Measurements from ENCODE around the gene SPINK7. TPM values are rescaled to one million over a fixed set of nuclear protein-coding genes. Genes with fewer than 3 reads are reported as not detected.

Gene SPINK7
- total and polyA plus RNA-seq, 2 of the 4 experiments (the other 2 are of a cell fraction) = not detected

- H4K91ac ChIP-seq (ENCODE audit: insufficient read depth, low read depth, low read length) = no peak within 1 kb of the TSS
- H3K4me1 ChIP-seq (ENCODE audit: control insufficient read depth, insufficient read depth, low read length) = no peaks in the 10 kb centered on the region
- no peaks in the 10 kb centered on the region for H3K9me1 ChIP-seq (ENCODE audit: insufficient read depth, low read length)
- no peak within 1 kb of the TSS for H2BK5ac ChIP-seq (ENCODE audit: low read depth, low read length, poor library complexity, severe bottlenecking)
- DNase-seq (peak; percentile 64), ATAC-seq (ENCODE audit: low read depth) (peak; percentile 71)
- H3K14ac ChIP-seq (replicated peaks; ENCODE audit: low read depth, low read length) = no peak within 1 kb of the TSS
- no peak within 1 kb of the TSS for H4K5ac ChIP-seq (ENCODE audit: low read depth, low read length)
- H4K8ac ChIP-seq (ENCODE audit: low read depth in 2 of 2, low read length in 2 of 2) = no peak within 1 kb of the TSS
- ChIA-PET POLR2A (ENCODE audit: unreplicated experiment) (no interaction called here), CTCF (no interaction called here)
- H4K20me1 ChIP-seq (ENCODE audit: insufficient read depth, low read length) = no peaks in the 10 kb centered on the region
- H2AK9ac ChIP-seq (replicated peaks; ENCODE audit: low read depth, low read length, poor library complexity) = no peak within 1 kb of the TSS
- no peak within 1 kb of the TSS for H3K4ac ChIP-seq (ENCODE audit: low read depth, low read length)
- no peak within 1 kb of the TSS for H2BK15ac ChIP-seq (ENCODE audit: low read depth, low read length)
- no peak within 1 kb of the TSS for H2BK120ac ChIP-seq (ENCODE audit: low read depth, low read length)
- H3K27ac ChIP-seq (ENCODE audit: insufficient read depth, low read length) = no peak within 1 kb of the TSS
- H3K9me3 ChIP-seq (ENCODE audit: control insufficient read depth, insufficient read depth, low read length) = no peaks in the 10 kb centered on the region
- no peak within 1 kb of the TSS for H3K4me3 ChIP-seq (ENCODE audit: insufficient read depth, low read depth, low read length)
- no peaks in the 10 kb centered on the region for H3K79me1 ChIP-seq (ENCODE audit: low read depth in 1 of 2, low read length in 2 of 2)
- in situ Hi-C loops (cut with MboI; ENCODE audit: low sequenced_read_pairs) = no loop called here
- no peak within 1 kb of the TSS for H2AK5ac ChIP-seq (ENCODE audit: low read depth, low read length)
- BruUV-seq (replicated peaks) = no TSS peak
- H3K36me3 ChIP-seq (ENCODE audit: control insufficient read depth, insufficient read depth, low read length) = no peaks in the 10 kb centered on the region
- peak within 1 kb of the TSS; percentile 51 for H2AFZ ChIP-seq (replicated peaks; ENCODE audit: low read length, poor library complexity)
- dilution Hi-C loops (cut with HindIII; ENCODE audit: low sequenced_read_pairs, unreplicated experiment) = no loop called here
- no peaks in the 10 kb centered on the region for H3K27me3 ChIP-seq (ENCODE audit: control insufficient read depth, insufficient read depth, low read length)
- WGBS, 2 experiments (ENCODE audit: extremely low coverage in 2 of 2, insufficient read length in 1 of 2) = no CpG with 5 or more reads among the region's 4 CpGs
- H2BK20ac ChIP-seq (ENCODE audit: low read depth, low read length) = no peak within 1 kb of the TSS
- H3K23ac ChIP-seq (ENCODE audit: low read depth, low read length) = no peak within 1 kb of the TSS
- no peak within 1 kb of the TSS for H3K4me2 ChIP-seq (ENCODE audit: low read depth, low read length)
- no peak within 1 kb of the TSS for H3K56ac ChIP-seq (ENCODE audit: extremely low read depth, insufficient read depth, low read length)
- TF ChIP-seq MAZ (IDR thresholded peaks at IDR 0.05; ENCODE audit: borderline replicate concordance, low read depth, low read length) (no peak), POLR2A (IDR thresholded peaks at IDR 0.05; ENCODE audit: low read depth, low read length) (no peak), CHD1 (IDR thresholded peaks at IDR 0.05; ENCODE audit: low read depth, low read length) (no peak), MAFK (IDR thresholded peaks at IDR 0.05; ENCODE audit: low read depth, low read length) (no peak), RAD21 (IDR thresholded peaks at IDR 0.05; ENCODE audit: low read length) (no peak), FOS (IDR thresholded peaks at IDR 0.05; ENCODE audit: low read depth, low read length) (no peak), RFX5 (IDR thresholded peaks at IDR 0.05; ENCODE audit: low read depth, low read length) (no peak), NFE2L2 (IDR thresholded peaks at IDR 0.05; ENCODE audit: low read depth, low read length) (no peak), RCOR1 (IDR thresholded peaks at IDR 0.05; ENCODE audit: insufficient replicate concordance, low read length) (no peak)
- TF ChIP-seq, protein P1, sequence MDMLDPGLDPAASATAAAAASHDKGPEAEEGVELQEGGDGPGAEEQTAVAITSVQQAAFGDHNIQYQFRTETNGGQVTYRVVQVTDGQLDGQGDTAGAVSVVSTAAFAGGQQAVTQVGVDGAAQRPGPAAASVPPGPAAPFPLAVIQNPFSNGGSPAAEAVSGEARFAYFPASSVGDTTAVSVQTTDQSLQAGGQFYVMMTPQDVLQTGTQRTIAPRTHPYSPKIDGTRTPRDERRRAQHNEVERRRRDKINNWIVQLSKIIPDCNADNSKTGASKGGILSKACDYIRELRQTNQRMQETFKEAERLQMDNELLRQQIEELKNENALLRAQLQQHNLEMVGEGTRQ (IDR thresholded peaks at IDR 0.05; ENCODE audit: low read depth, low read length) = no peak
- TF ChIP-seq, protein P2, sequence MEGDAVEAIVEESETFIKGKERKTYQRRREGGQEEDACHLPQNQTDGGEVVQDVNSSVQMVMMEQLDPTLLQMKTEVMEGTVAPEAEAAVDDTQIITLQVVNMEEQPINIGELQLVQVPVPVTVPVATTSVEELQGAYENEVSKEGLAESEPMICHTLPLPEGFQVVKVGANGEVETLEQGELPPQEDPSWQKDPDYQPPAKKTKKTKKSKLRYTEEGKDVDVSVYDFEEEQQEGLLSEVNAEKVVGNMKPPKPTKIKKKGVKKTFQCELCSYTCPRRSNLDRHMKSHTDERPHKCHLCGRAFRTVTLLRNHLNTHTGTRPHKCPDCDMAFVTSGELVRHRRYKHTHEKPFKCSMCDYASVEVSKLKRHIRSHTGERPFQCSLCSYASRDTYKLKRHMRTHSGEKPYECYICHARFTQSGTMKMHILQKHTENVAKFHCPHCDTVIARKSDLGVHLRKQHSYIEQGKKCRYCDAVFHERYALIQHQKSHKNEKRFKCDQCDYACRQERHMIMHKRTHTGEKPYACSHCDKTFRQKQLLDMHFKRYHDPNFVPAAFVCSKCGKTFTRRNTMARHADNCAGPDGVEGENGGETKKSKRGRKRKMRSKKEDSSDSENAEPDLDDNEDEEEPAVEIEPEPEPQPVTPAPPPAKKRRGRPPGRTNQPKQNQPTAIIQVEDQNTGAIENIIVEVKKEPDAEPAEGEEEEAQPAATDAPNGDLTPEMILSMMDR (conservative IDR thresholded peaks at IDR 0.05; ENCODE audit: low read depth, low read length) = no peak
- TF ChIP-seq, protein P3, sequence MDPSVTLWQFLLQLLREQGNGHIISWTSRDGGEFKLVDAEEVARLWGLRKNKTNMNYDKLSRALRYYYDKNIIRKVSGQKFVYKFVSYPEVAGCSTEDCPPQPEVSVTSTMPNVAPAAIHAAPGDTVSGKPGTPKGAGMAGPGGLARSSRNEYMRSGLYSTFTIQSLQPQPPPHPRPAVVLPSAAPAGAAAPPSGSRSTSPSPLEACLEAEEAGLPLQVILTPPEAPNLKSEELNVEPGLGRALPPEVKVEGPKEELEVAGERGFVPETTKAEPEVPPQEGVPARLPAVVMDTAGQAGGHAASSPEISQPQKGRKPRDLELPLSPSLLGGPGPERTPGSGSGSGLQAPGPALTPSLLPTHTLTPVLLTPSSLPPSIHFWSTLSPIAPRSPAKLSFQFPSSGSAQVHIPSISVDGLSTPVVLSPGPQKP (IDR thresholded peaks at IDR 0.05; ENCODE audit: borderline replicate concordance, low read depth, low read length) = no peak
- intact Hi-C loops (cut with micrococcal nuclease) = no loop called here
- H3K18ac ChIP-seq (ENCODE audit: low read depth, low read length) = no peak within 1 kb of the TSS
- no peak within 1 kb of the TSS for H3K9ac ChIP-seq (ENCODE audit: low read depth, low read length)
These were observed 43.7 kb upstream of the SPINK7 start, which contains the start of gene SPINK13 for GRCh38 chr5:148268566-148268965. Gene SPINK13, plus strand, starts transcription at chr5:148268794. Its CDS starts 1,279 bp downstream, at chr5:148270073.
